ENCODE measurements around the gene FGFBP3. TPM values are rescaled to one million over a fixed set of nuclear protein-coding genes. Genes with fewer than 3 reads are reported as not detected.
A peak's percentile ranks its signal among the peaks of the same experiment; 100 is the strongest.

FGFBP3 gene
- total and polyA plus RNA-seq, 2 of the 13 experiments (the other 11 are each of a cell fraction or from before 2014, with no cell fraction given) = 0.50 to 2.0 TPM

DNA sequence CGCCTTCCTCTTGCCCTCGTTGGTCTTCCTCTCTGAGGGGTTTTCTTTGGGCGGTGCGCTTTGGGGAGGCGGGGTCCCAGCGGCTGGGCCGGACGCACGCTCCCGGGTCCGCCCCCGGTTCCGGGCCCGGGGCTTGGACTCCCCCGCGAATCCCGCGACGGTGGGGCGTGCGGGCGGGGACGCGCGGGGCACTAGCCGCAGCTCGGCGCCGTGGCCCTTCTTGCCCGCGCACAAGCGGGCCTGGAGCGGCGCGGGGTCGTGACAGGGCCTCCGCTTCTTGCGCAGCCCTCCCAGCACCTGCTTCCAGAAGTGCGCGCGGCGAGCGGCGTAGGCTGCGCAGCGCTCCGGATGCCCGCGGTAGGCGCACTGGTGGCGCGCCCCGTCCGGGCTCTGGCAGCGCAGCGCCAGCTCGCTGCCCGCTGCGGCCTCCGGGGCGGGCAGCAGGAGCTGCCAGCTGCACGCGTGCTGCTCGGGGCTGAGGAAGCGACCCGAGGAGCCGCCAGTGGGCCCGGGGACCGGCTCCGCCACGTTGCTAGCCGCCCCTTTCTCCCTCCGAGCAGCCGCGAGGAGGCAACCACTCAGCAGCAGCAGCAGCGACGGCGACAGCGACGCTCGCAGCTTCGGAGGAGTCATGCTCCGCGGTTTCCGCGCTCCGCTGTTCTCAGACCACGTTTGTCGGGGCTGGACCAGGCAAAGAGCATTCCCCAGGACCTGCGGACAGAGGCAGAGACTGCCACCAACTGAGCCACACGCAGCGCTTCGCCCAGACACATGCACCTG lies 759 bp downstream of the FGFBP3 start (continued):
- TF ChIP-seq, protein P1, sequence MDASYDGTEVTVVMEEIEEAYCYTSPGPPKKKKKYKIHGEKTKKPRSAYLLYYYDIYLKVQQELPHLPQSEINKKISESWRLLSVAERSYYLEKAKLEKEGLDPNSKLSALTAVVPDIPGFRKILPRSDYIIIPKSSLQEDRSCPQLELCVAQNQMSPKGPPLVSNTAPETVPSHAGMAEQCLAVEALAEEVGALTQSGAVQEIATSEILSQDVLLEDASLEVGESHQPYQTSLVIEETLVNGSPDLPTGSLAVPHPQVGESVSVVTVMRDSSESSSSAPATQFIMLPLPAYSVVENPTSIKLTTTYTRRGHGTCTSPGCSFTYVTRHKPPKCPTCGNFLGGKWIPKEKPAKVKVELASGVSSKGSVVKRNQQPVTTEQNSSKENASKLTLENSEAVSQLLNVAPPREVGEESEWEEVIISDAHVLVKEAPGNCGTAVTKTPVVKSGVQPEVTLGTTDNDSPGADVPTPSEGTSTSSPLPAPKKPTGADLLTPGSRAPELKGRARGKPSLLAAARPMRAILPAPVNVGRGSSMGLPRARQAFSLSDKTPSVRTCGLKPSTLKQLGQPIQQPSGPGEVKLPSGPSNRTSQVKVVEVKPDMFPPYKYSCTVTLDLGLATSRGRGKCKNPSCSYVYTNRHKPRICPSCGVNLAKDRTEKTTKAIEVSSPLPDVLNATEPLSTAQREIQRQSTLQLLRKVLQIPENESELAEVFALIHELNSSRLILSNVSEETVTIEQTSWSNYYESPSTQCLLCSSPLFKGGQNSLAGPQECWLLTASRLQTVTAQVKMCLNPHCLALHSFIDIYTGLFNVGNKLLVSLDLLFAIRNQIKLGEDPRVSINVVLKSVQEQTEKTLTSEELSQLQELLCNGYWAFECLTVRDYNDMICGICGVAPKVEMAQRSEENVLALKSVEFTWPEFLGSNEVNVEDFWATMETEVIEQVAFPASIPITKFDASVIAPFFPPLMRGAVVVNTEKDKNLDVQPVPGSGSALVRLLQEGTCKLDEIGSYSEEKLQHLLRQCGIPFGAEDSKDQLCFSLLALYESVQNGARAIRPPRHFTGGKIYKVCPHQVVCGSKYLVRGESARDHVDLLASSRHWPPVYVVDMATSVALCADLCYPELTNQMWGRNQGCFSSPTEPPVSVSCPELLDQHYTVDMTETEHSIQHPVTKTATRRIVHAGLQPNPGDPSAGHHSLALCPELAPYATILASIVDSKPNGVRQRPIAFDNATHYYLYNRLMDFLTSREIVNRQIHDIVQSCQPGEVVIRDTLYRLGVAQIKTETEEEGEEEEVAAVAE (CRISPR knock-in tag; IDR thresholded peaks at IDR 0.05; ENCODE audit: borderline replicate concordance) = peak; percentile 80; the same call in 1 of the 2 replicates
- TF ChIP-seq, protein P2, sequence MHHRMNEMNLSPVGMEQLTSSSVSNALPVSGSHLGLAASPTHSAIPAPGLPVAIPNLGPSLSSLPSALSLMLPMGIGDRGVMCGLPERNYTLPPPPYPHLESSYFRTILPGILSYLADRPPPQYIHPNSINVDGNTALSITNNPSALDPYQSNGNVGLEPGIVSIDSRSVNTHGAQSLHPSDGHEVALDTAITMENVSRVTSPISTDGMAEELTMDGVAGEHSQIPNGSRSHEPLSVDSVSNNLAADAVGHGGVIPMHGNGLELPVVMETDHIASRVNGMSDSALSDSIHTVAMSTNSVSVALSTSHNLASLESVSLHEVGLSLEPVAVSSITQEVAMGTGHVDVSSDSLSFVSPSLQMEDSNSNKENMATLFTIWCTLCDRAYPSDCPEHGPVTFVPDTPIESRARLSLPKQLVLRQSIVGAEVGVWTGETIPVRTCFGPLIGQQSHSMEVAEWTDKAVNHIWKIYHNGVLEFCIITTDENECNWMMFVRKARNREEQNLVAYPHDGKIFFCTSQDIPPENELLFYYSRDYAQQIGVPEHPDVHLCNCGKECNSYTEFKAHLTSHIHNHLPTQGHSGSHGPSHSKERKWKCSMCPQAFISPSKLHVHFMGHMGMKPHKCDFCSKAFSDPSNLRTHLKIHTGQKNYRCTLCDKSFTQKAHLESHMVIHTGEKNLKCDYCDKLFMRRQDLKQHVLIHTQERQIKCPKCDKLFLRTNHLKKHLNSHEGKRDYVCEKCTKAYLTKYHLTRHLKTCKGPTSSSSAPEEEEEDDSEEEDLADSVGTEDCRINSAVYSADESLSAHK (CRISPR knock-in tag; IDR thresholded peaks at IDR 0.05; ENCODE audit: borderline replicate concordance) = no peak; the same call in 1 of the 2 replicates
- TF ChIP-seq AGO1 (IDR thresholded peaks at IDR 0.05; ENCODE audit: low read depth, low read length, poor library complexity, severe bottlenecking) (peak; percentile 67), NONO (IDR thresholded peaks at IDR 0.05) (no peak), NONO (CRISPR knock-in tag; conservative IDR thresholded peaks at IDR 0.05) (peak; percentile 89), SPEN (CRISPR knock-in tag; IDR thresholded peaks at IDR 0.05; ENCODE audit: low read depth) (peak; percentile 47; the same call in 1 of the 2 replicates), DZIP1 (CRISPR knock-in tag; IDR thresholded peaks at IDR 0.05) (no peak), SOX6 (IDR thresholded peaks at IDR 0.05) (no peak), SOX6 (CRISPR knock-in tag; IDR thresholded peaks at IDR 0.05) (peak; percentile 76), ZFP82 (CRISPR knock-in tag; IDR thresholded peaks at IDR 0.05; ENCODE audit: borderline replicate concordance) (0 out of 2 replicates have a peak, but pooled peaks have one; percentile 52), NR2C2 (CRISPR knock-in tag; IDR thresholded peaks at IDR 0.05; ENCODE audit: borderline replicate concordance) (peak; percentile 39; the same call in 1 of the 2 replicates), UBTF (CRISPR knock-in tag; IDR thresholded peaks at IDR 0.05) (peak; percentile 100)
- TF ChIP-seq, protein P3, sequence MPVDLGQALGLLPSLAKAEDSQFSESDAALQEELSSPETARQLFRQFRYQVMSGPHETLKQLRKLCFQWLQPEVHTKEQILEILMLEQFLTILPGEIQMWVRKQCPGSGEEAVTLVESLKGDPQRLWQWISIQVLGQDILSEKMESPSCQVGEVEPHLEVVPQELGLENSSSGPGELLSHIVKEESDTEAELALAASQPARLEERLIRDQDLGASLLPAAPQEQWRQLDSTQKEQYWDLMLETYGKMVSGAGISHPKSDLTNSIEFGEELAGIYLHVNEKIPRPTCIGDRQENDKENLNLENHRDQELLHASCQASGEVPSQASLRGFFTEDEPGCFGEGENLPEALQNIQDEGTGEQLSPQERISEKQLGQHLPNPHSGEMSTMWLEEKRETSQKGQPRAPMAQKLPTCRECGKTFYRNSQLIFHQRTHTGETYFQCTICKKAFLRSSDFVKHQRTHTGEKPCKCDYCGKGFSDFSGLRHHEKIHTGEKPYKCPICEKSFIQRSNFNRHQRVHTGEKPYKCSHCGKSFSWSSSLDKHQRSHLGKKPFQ (CRISPR knock-in tag; IDR thresholded peaks at IDR 0.05; ENCODE audit: insufficient replicate concordance) = peak; percentile 78

Measured in HepG2 (cell line).